ENCODE results near the gene EXOC6B. TPM values are rescaled to one million over a fixed set of nuclear protein-coding genes. Genes with fewer than 3 reads are reported as not detected.

The EXOC6B gene
- total RNA-seq, 1 donor from 2014 or later: 46.1 TPM

- no peak for TF ChIP-seq CTCF (conservative IDR thresholded peaks at IDR 0.05)
- Mint-ChIP-seq H3K4me1 (ENCODE audit: unreplicated experiment) (peaks cover 5% of the 10 kb centered on the region), H3K36me3 (no peaks in the 10 kb centered on the region), H3K4me3 (no peak overlapping the region), H3K27ac (no peak overlapping the region), H3K27me3 (peaks cover 13% of the 10 kb centered on the region), H3K9me3 (no peaks in the 10 kb centered on the region)
- DNase-seq (ENCODE audit: extremely low spot score, unreplicated experiment): no peak
Observed at GRCh38 chr2:72159211-72159993, 666.4 kb downstream of the EXOC6B start.

GRCh38 chr2:72157871-72158771, 667.7 kb downstream of the EXOC6B start:
- peaks cover 16% of the 10 kb centered on the region for H3K27me3 Mint-ChIP-seq
- no peak overlapping the region for H3K27ac Mint-ChIP-seq
- no peaks in the 10 kb centered on the region for H3K9me3 Mint-ChIP-seq
- H3K36me3 Mint-ChIP-seq: no peaks in the 10 kb centered on the region
- peaks cover 5% of the 10 kb centered on the region for H3K4me1 Mint-ChIP-seq (ENCODE audit: unreplicated experiment)
- TF ChIP-seq CTCF (conservative IDR thresholded peaks at IDR 0.05): no peak
- DNase-seq (ENCODE audit: extremely low spot score, unreplicated experiment): peak; percentile 54
- H3K4me3 Mint-ChIP-seq: no peak overlapping the region

GRCh38 chr2:72156872-72157271, 669.0 kb downstream of the EXOC6B start:
- no peak for DNase-seq (ENCODE audit: extremely low spot score, unreplicated experiment)
- H3K4me1 Mint-ChIP-seq (ENCODE audit: unreplicated experiment): peaks cover 5% of the 10 kb centered on the region
- no peak for TF ChIP-seq CTCF (conservative IDR thresholded peaks at IDR 0.05)
- H3K36me3 Mint-ChIP-seq: no peaks in the 10 kb centered on the region
- H3K27me3 Mint-ChIP-seq: peaks cover 23% of the 10 kb centered on the region
- no peaks in the 10 kb centered on the region for H3K9me3 Mint-ChIP-seq
- H3K27ac Mint-ChIP-seq: no peak overlapping the region
- no peak overlapping the region for H3K4me3 Mint-ChIP-seq

GRCh38 chr2:72155737-72156136, 670.1 kb downstream of the EXOC6B start:
- H3K36me3 Mint-ChIP-seq: no peaks in the 10 kb centered on the region
- no peak for TF ChIP-seq CTCF (conservative IDR thresholded peaks at IDR 0.05)
- no peaks in the 10 kb centered on the region for H3K9me3 Mint-ChIP-seq
- H3K4me1 Mint-ChIP-seq (ENCODE audit: unreplicated experiment): peaks cover 4% of the 10 kb centered on the region
- peaks cover 32% of the 10 kb centered on the region for H3K27me3 Mint-ChIP-seq
- H3K4me3 Mint-ChIP-seq: no peak overlapping the region
- peak; percentile 44 for DNase-seq (ENCODE audit: extremely low spot score, unreplicated experiment)
- peak overlapping the region; percentile 39 for H3K27ac Mint-ChIP-seq

GRCh38 chr2:72155151-72155550, 670.7 kb downstream of the EXOC6B start:
- Mint-ChIP-seq H3K4me1 (ENCODE audit: unreplicated experiment) (peaks cover 3% of the 10 kb centered on the region), H3K9me3 (no peaks in the 10 kb centered on the region), H3K36me3 (no peaks in the 10 kb centered on the region), H3K27me3 (peaks cover 37% of the 10 kb centered on the region), H3K4me3 (no peak overlapping the region), H3K27ac (no peak overlapping the region)
- TF ChIP-seq CTCF (conservative IDR thresholded peaks at IDR 0.05): no peak
- DNase-seq (ENCODE audit: extremely low spot score, unreplicated experiment): peak; percentile 36
